H9 (cell line): ENCODE measurements around the gene MSI2. TPM values are rescaled to one million over a fixed set of nuclear protein-coding genes. Genes with fewer than 3 reads are reported as not detected.

ENCODE experiments used
- DNase-seq: peaks from one replicate; pipeline ENCODE4 v3.0.0-alpha.2; 2017
- H2AFZ ChIP-seq: one replicate; pipeline ENCODE4 v1.6.1; 2013; ENCODE audit warnings: mild to moderate bottlenecking, low read length, control low read depth, moderate library complexity
- H2AK5ac ChIP-seq: 2 replicates; pipeline ENCODE4 v1.6.1; 2013; ENCODE audit warnings: low read length, control low read depth, mixed read lengths; ENCODE audit not compliant: insufficient read length
- H2BK120ac ChIP-seq: one replicate; pipeline ENCODE4 v1.6.1; 2013; ENCODE audit warnings: low read depth, mild to moderate bottlenecking, low read length, control low read depth, inconsistent platforms; ENCODE audit not compliant: poor library complexity, severe bottlenecking
- H2BK12ac ChIP-seq: 2 replicates; pipeline ENCODE4 v1.6.1; 2013; ENCODE audit warnings: low read length, control low read depth, mixed read lengths, low read depth; ENCODE audit not compliant: insufficient read length
- H2BK15ac ChIP-seq: 2 replicates; pipeline ENCODE4 v1.6.1; 2013; ENCODE audit warnings: low read depth, low read length, control low read depth
- H2BK20ac ChIP-seq: one replicate; pipeline ENCODE4 v1.6.1; 2013; ENCODE audit warnings: low read depth, mild to moderate bottlenecking, low read length, control low read depth, inconsistent platforms; ENCODE audit not compliant: poor library complexity, severe bottlenecking
- H2BK5ac ChIP-seq: 2 replicates; pipeline ENCODE4 v1.6.1; 2013; ENCODE audit warnings: low read length, control low read depth, mixed read lengths; ENCODE audit not compliant: insufficient read length
- H3K14ac ChIP-seq: 2 replicates; pipeline ENCODE4 v1.6.1; 2013; ENCODE audit warnings: low read length, control low read depth; ENCODE audit not compliant: insufficient read depth
- H3K18ac ChIP-seq: 2 replicates; pipeline ENCODE4 v1.6.1; 2013; ENCODE audit warnings: low read depth, mild to moderate bottlenecking, mixed read lengths, low read length, control low read depth; ENCODE audit not compliant: insufficient read length
- H3K23ac ChIP-seq: 2 replicates; pipeline ENCODE4 v1.6.1; 2013; ENCODE audit warnings: low read length, control low read depth, mixed read lengths, low read depth; ENCODE audit not compliant: insufficient read length
- H3K23me2 ChIP-seq: 2 replicates; pipeline ENCODE4 v1.6.1; 2013; ENCODE audit warnings: low read depth, mild to moderate bottlenecking, mixed read lengths, low read length, control low read depth; ENCODE audit not compliant: insufficient read length, poor library complexity, severe bottlenecking
- H3K27ac ChIP-seq: 2 replicates; pipeline ENCODE4 v1.5.1; 2013; ENCODE audit warnings: low read length, control low read depth, mixed read lengths, low read depth; ENCODE audit not compliant: insufficient read length
- H3K27me3 ChIP-seq: 2 replicates; pipeline ENCODE4 v1.6.1; 2013; ENCODE audit warnings: low read length, control low read depth, inconsistent platforms; ENCODE audit not compliant: insufficient read depth
- H3K4ac ChIP-seq: 2 replicates; pipeline ENCODE4 v1.6.1; 2013; ENCODE audit warnings: low read depth, mild to moderate bottlenecking, control low read depth, inconsistent platforms, low read length, moderate library complexity
- H3K4me1 ChIP-seq: 2 replicates; pipeline ENCODE4 v1.6.1; 2013; ENCODE audit warnings: low read length, control low read depth, inconsistent platforms; ENCODE audit not compliant: insufficient read depth
- H3K4me2 ChIP-seq: 2 replicates; pipeline ENCODE4 v1.6.1; 2013; ENCODE audit warnings: low read length, control low read depth, mixed read lengths; ENCODE audit not compliant: insufficient read length, insufficient read depth
- H3K56ac ChIP-seq: 2 replicates; pipeline ENCODE4 v1.6.1; 2013; ENCODE audit warnings: low read depth, mild to moderate bottlenecking, mixed read lengths, low read length, control low read depth; ENCODE audit not compliant: insufficient read length
- H3K79me1 ChIP-seq: 2 replicates; pipeline ENCODE4 v1.6.1; 2013; ENCODE audit warnings: low read depth, mild to moderate bottlenecking, moderate library complexity, low read length, control low read depth, inconsistent platforms; ENCODE audit not compliant: insufficient read depth, poor library complexity, severe bottlenecking
- H3K79me2 ChIP-seq: 2 replicates; pipeline ENCODE4 v1.6.1; 2013; ENCODE audit warnings: low read length, control low read depth, inconsistent platforms; ENCODE audit not compliant: insufficient read depth
- H3K9ac ChIP-seq: 2 replicates; pipeline ENCODE4 v1.6.1; 2013; ENCODE audit warnings: low read length, control low read depth, mixed read lengths; ENCODE audit not compliant: insufficient read length; ENCODE audit errors: extremely low read depth
- H3K9me3 ChIP-seq: one replicate; pipeline ENCODE4 v1.6.1; 2013; ENCODE audit warnings: low read depth, low read length, inconsistent platforms; ENCODE audit not compliant: control insufficient read depth
- H3T11ph ChIP-seq: one replicate; pipeline ENCODE4 v1.6.1; 2013; ENCODE audit warnings: mild to moderate bottlenecking, low read length, control low read depth, inconsistent platforms
- H4K20me1 ChIP-seq: one replicate; pipeline ENCODE4 v1.6.1; 2013; ENCODE audit not compliant: control insufficient read depth, insufficient read length, insufficient read depth
- H4K5ac ChIP-seq: 2 replicates; pipeline ENCODE4 v1.6.1; 2013; ENCODE audit warnings: low read depth, mild to moderate bottlenecking, mixed read lengths, low read length, control low read depth; ENCODE audit not compliant: insufficient read length
- H4K8ac ChIP-seq: replicated peaks from 2 replicates; pipeline ENCODE4 v1.6.1; 2013; ENCODE audit warnings: low read length, control low read depth, mixed read lengths, low read depth; ENCODE audit not compliant: insufficient read length
- H4K91ac ChIP-seq: 2 replicates; pipeline ENCODE4 v1.6.1; 2013; ENCODE audit warnings: low read depth, mild to moderate bottlenecking, moderate library complexity, mixed read lengths, low read length, control low read depth; ENCODE audit not compliant: insufficient read length
- H3K27ac Mint-ChIP-seq, 3 experiments: 2 replicates in 2 of 3; 3 replicates in 1 of 3; pipeline ENCODE4 v1.8.0; 2020 to 2021; ENCODE audit warnings: mixed read lengths in 3 of 3, mild to moderate bottlenecking in 1 of 3, moderate library complexity in 1 of 3
- H3K27me3 Mint-ChIP-seq: 2 replicates; pipeline ENCODE4 v1.8.0; 2021; ENCODE audit warnings: low read depth, mild to moderate bottlenecking, moderate library complexity, mixed read lengths
- H3K36me3 Mint-ChIP-seq, 3 experiments: 2 replicates in 2 of 3; 3 replicates in 1 of 3; pipeline ENCODE4 v1.8.0; 2020 to 2021; ENCODE audit warnings: low read depth in 3 of 3, mixed read lengths in 3 of 3; ENCODE audit not compliant: insufficient read depth in 1 of 3
- H3K4me1 Mint-ChIP-seq, 2 experiments: 2 replicates each; pipeline ENCODE4 v1.8.0; 2020; ENCODE audit warnings: mixed read lengths in 2 of 2
- H3K4me3 Mint-ChIP-seq, 2 experiments: 2 replicates in 1 of 2; 3 replicates in 1 of 2; pipeline ENCODE4 v1.8.0; 2020 to 2021; ENCODE audit warnings: mild to moderate bottlenecking in 2 of 2, mixed read lengths in 2 of 2, moderate library complexity in 1 of 2
- H3K9me3 Mint-ChIP-seq, 2 experiments: 2 replicates in 1 of 2; 3 replicates in 1 of 2; pipeline ENCODE4 v1.8.0; 2020; ENCODE audit warnings: mild to moderate bottlenecking in 2 of 2, mixed read lengths in 2 of 2, moderate library complexity in 1 of 2
- WGBS: extraction: QIAGEN DNeasy Blood & Tissue Kit; methylation state at CpG from one replicate; pipeline ENCODE4 v1.1.7; 2013; ENCODE audit warnings: missing lambda C conversion rate, low lambda C conversion rate, mixed read lengths; ENCODE audit not compliant: insufficient read length; ENCODE audit errors: extremely low coverage; 5-methylcytosine and 5-hydroxymethylcytosine counted together
- total RNA-seq: library from RNA; stranded (reverse); gene quantifications from 2 replicates; pipeline ENCODE4 v1.2.1, GENCODE V29; 2021
- TF ChIP-seq, protein P1 (sequence below): fragments of 200-600 bp; sonication (generic); conservative IDR thresholded peaks from 3 replicates; pipeline ENCODE4 v1.8.0; 2021; ENCODE audit warnings: antibody characterized with exemption, mild to moderate bottlenecking

MSI2 gene
- total RNA-seq, 1 experiment from 2014 or later = 98.5 TPM

DNA sequence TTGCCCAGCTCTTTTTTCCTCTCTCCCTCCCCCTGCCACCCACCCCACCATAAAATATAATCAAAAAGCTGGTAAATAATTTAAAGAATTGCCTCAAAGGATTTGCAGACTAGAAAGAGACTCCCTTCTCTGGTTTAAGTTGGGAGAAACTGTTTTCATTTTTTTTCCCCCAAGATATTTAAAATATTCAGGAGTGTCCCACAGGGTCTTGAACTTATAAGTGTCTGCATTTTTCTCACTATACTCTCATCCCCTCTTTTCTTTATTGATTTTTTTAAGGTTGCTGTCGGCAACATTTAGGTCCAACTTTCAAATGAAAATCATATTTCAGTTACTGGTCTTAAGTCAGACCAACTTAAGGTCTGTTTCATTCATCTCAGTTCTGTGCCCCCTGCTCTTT lies 210.2 kb downstream of the MSI2 start:
- Histone ChIP-seq H3K23ac (no peak overlapping the region), H3K56ac (no peak overlapping the region), H3K9ac (no peak overlapping the region), H3K27ac (no peak overlapping the region), H3T11ph (no peak overlapping the region), H3K4me1 (peaks cover 23% of the 10 kb centered on the region; the same call in 1 of the 2 replicates), H3K27me3 (no peaks in the 10 kb centered on the region; the same call in 1 of the 2 replicates), H3K4ac (no peak overlapping the region), H2BK15ac (no peak overlapping the region), H2AK5ac (no peak overlapping the region), H3K9me3 (no peaks in the 10 kb centered on the region), H4K8ac (no peak overlapping the region), H3K79me1 (no peaks in the 10 kb centered on the region), H4K5ac (no peak overlapping the region), H3K79me2 (no peaks in the 10 kb centered on the region), H2BK20ac (no peak overlapping the region), H2BK5ac (no peak overlapping the region), H4K20me1 (no peaks in the 10 kb centered on the region), H3K4me2 (peak overlapping the region; percentile 33), H3K23me2 (no peaks in the 10 kb centered on the region), H3K18ac (no peak overlapping the region), H2BK120ac (no peak overlapping the region), H4K91ac (no peak overlapping the region), H2BK12ac (no peak overlapping the region), H3K14ac (no peak overlapping the region), H2AFZ (no peak overlapping the region)
- no CpG with 5 or more reads among the region's 1 CpG for WGBS
- Mint-ChIP-seq H3K27ac (peak overlapping the region in 2 of 3 experiments; percentile 91; a peak in 3 of 7 replicates), H3K9me3 (no peaks in the 10 kb centered on the region), H3K27me3 (no peaks in the 10 kb centered on the region), H3K36me3 (peaks cover 0 to 4% (median 0%) of the 10 kb centered on the region in 3 experiments; a peak in 1 of 7 replicates), H3K4me1 (peaks cover 71 to 86% of the 10 kb centered on the region in 2 experiments), H3K4me3 (peak overlapping the region; percentile 49 to 50; a peak in 4 of 5 replicates)
- DNase-seq = no peak
- TF ChIP-seq, protein P1, sequence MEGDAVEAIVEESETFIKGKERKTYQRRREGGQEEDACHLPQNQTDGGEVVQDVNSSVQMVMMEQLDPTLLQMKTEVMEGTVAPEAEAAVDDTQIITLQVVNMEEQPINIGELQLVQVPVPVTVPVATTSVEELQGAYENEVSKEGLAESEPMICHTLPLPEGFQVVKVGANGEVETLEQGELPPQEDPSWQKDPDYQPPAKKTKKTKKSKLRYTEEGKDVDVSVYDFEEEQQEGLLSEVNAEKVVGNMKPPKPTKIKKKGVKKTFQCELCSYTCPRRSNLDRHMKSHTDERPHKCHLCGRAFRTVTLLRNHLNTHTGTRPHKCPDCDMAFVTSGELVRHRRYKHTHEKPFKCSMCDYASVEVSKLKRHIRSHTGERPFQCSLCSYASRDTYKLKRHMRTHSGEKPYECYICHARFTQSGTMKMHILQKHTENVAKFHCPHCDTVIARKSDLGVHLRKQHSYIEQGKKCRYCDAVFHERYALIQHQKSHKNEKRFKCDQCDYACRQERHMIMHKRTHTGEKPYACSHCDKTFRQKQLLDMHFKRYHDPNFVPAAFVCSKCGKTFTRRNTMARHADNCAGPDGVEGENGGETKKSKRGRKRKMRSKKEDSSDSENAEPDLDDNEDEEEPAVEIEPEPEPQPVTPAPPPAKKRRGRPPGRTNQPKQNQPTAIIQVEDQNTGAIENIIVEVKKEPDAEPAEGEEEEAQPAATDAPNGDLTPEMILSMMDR = no peak
